B cell (primary cell): ENCODE measurements around the gene PTPRU. TPM values are rescaled to one million over a fixed set of nuclear protein-coding genes. Genes with fewer than 3 reads are reported as not detected.

Experiments
- ATAC-seq: fragments of 200-7000 bp; cut with Tn5 transposase; one replicate; pipeline ENCODE4 v1.10.0; 2021; ENCODE audit warnings: low read depth, mild to moderate bottlenecking, moderate number of reproducible peaks, moderate library complexity
- CTCF ChIA-PET: fragments of 350-600 bp; sonication (Branson Sonifier 250); formaldehyde crosslinking; loops from one replicate; lab custom pipeline; 2021; ENCODE audit warnings: antibody characterized with exemption, inconsistent platforms; lab: Charles Lee
- POLR2A ChIA-PET: fragments of 350-600 bp; sonication (Branson Sonifier 250); formaldehyde crosslinking; loops from one replicate; lab custom pipeline; 2021; ENCODE audit warnings: antibody characterized with exemption; lab: Charles Lee
- DNase-seq: peaks from one replicate; pipeline ENCODE4 v3.0.0; 2013
- H2AFZ ChIP-seq: 2 replicates; pipeline ENCODE4 v1.6.1; 2012; ENCODE audit warnings: mild to moderate bottlenecking, low read depth, low read length; ENCODE audit not compliant: insufficient read depth, poor library complexity, severe bottlenecking
- H3K27ac ChIP-seq, 2 donors: 1 replicate in 1 of 2; 2 replicates in 1 of 2; pipeline ENCODE4 v1.5.1; 2012 to 2013; ENCODE audit warnings: low read length in 2 of 2, mild to moderate bottlenecking in 2 of 2, moderate library complexity in 1 of 2
- H3K27me3 ChIP-seq, 4 experiments: fragments of 200-600 bp in 1 of 4; sonication (generic) in 1 of 4; replicated peaks in 1 of 4; 1 replicate in 2 of 4; 2 replicates in 2 of 4; pipeline versions ENCODE4 v1.6.1 to v1.7.0; 2013 to 2016; ENCODE audit warnings: low read length in 3 of 4, mild to moderate bottlenecking in 2 of 4, mixed read lengths in 1 of 4, moderate library complexity in 1 of 4; ENCODE audit not compliant: insufficient read depth in 4 of 4, control insufficient read depth in 3 of 4; ENCODE audit errors: control extremely low read depth in 1 of 4
- H3K36me3 ChIP-seq, 2 experiments: replicated peaks in 1 of 2; 1 replicate in 1 of 2; 2 replicates in 1 of 2; pipeline versions ENCODE4 v1.6.1 to v1.7.1; 2013; ENCODE audit warnings: low read length in 1 of 2; ENCODE audit not compliant: insufficient read depth in 2 of 2, control insufficient read depth in 1 of 2; ENCODE audit errors: control extremely low read depth in 1 of 2, extremely low read depth in 1 of 2
- H3K4me1 ChIP-seq, 2 donors: fragments of 200-600 bp in 1 of 2; sonication (generic) in 1 of 2; 1 replicate in 1 of 2; 2 replicates in 1 of 2; pipeline versions ENCODE4 v1.5.1 to v1.6.1; 2013 to 2017; ENCODE audit warnings: low read length in 2 of 2; ENCODE audit not compliant: control insufficient read depth in 2 of 2, insufficient read depth in 2 of 2
- H3K4me2 ChIP-seq: replicated peaks from 2 replicates; pipeline ENCODE3; 2012; ENCODE audit warnings: mild to moderate bottlenecking, low read depth, low read length; ENCODE audit not compliant: poor library complexity, severe bottlenecking
- H3K4me3 ChIP-seq, 5 experiments: fragments of 200-600 bp in 1 of 5; sonication (generic) in 1 of 5; 1 replicate in 3 of 5; 2 replicates in 2 of 5; pipeline versions ENCODE4 v1.5.1 to v1.7.0; 2011 to 2016; ENCODE audit warnings: low read length in 4 of 5, mild to moderate bottlenecking in 4 of 5, low read depth in 2 of 5, control low read depth in 1 of 5, moderate library complexity in 1 of 5; ENCODE audit not compliant: insufficient read depth in 1 of 5; ENCODE audit errors: control extremely low read depth in 1 of 5, extremely low read depth in 1 of 5
- H3K79me2 ChIP-seq: fragments of 200-600 bp; sonication (generic); one replicate; pipeline ENCODE4 v1.6.0; 2016; ENCODE audit warnings: low read length; ENCODE audit not compliant: control insufficient read depth, insufficient read depth
- H3K9ac ChIP-seq: fragments of 200-600 bp; sonication (generic); 2 replicates; pipeline ENCODE4 v1.6.1; 2017; ENCODE audit warnings: mild to moderate bottlenecking, low read length, moderate library complexity
- H3K9me3 ChIP-seq, 3 donors: one replicate each; pipeline versions ENCODE4 v1.6.1 to v1.7.1; 2013; ENCODE audit warnings: low read length in 2 of 3; ENCODE audit not compliant: control insufficient read depth in 2 of 3, insufficient read depth in 1 of 3; ENCODE audit errors: control extremely low read depth in 1 of 3
- H4K20me1 ChIP-seq: 2 replicates; pipeline ENCODE4 v1.6.0; 2012; ENCODE audit warnings: mild to moderate bottlenecking, low read length; ENCODE audit not compliant: insufficient read depth, control insufficient read depth, poor library complexity, severe bottlenecking
- H3K27ac Mint-ChIP-seq: one replicate; pipeline ENCODE4 v1.8.0; 2021; ENCODE audit warnings: mixed read lengths
- H3K27me3 Mint-ChIP-seq: one replicate; pipeline ENCODE4 v1.8.0; 2021; ENCODE audit warnings: mixed read lengths
- H3K4me1 Mint-ChIP-seq: one replicate; pipeline ENCODE4 v1.8.0; 2021; ENCODE audit warnings: mixed read lengths
- H3K4me3 Mint-ChIP-seq: one replicate; pipeline ENCODE4 v1.8.0; 2021; ENCODE audit warnings: mixed read lengths
- H3K9me3 Mint-ChIP-seq: one replicate; pipeline ENCODE4 v1.8.0; 2022; ENCODE audit warnings: mixed read lengths; ENCODE audit not compliant: insufficient read depth
- EZH2 ChIP-seq: IDR thresholded peaks from 2 replicates; pipeline ENCODE4 v1.6.1; 2012; ENCODE audit warnings: borderline replicate concordance, low read depth, mild to moderate bottlenecking, moderate library complexity, low read length; ENCODE audit not compliant: insufficient read depth, poor library complexity, severe bottlenecking
- WGBS: methylation state at CpG from one replicate; pipeline ENCODE4 v1.1.5; 2013; ENCODE audit warnings: missing lambda C conversion rate; ENCODE audit not compliant: insufficient coverage; 5-methylcytosine and 5-hydroxymethylcytosine counted together
- intact Hi-C: fragments of 100-400 bp; cut with micrococcal nuclease; formaldehyde crosslinking; loops from one replicate; pipeline ENCODE4 v1.10.0; 2022
- polyA plus RNA-seq: library from polyadenylated mRNA; depleted of rRNA; stranded (reverse); fragments of >200 nt; gene quantifications from 2 replicates; pipeline ENCODE4 v1.2.3, GENCODE V29; 2012
- total RNA-seq, 2 donors: library from RNA; stranded (reverse); fragments of 120-200 nt in 1 of 2; gene quantifications; 1 replicate in 1 of 2; 2 replicates in 1 of 2; pipeline versions ENCODE4 v1.2.3 to v1.2.4, GENCODE V29; 2013 to 2022
- TF ChIP-seq, protein P1 (sequence below): fragments of 200-600 bp; IDR thresholded peaks from one replicate; pipeline ENCODE4 v1.8.0; 2022; ENCODE audit warnings: antibody characterized with exemption, mild to moderate bottlenecking

PTPRU gene
- total and polyA plus RNA-seq, 2 donors (not counting 1 experiment from before 2014, with no cell fraction given) = 0.10 to 0.25 TPM

DNA sequence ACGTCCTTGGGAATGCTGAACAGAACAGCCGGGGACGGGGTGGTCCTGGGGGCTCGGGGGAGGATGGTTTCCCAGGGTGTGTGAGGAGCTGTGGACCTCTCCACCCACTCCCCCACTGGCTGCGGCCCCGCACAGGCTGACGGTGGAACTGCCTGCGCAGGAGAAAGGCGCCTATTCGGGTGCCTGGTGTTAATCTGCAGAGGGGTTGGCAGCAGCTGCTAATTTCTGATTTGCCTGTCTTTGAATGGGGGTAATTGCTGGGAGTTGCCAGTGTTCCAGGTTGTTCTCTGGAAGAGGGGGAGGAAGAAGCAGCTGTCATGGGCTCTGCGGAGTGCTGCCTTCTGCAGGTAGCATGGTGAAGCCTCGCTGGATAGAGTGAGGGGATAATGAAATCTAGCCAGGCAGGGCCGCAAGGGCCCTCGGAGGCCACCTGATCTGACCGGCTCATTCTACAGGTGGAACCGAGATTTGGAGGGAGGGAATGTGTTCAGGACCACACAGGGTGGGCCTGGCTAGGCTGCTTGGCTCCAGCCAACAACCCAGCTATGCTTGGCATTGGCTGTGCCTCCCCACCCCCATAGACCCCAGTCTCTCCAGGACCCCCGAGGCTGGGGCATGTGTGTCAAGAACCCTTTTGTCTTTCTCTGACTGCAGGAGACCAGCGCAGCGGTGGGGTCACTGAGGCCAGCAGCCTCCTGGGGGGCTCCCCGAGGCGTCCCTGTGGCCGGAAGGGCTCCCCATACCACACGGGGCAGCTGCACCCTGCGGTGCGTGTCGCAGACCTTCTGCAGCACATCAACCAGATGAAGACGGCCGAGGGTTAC is 67.1 kb downstream of the PTPRU start:
- H3K27me3 Mint-ChIP-seq = peaks cover 8% of the 10 kb centered on the region
- no peaks in the 10 kb centered on the region for H3K36me3 ChIP-seq
- no peak overlapping the region for H3K27ac Mint-ChIP-seq
- H3K9me3 ChIP-seq = no peaks in the 10 kb centered on the region
- peaks cover 2% of the 10 kb centered on the region for H3K9me3 Mint-ChIP-seq
- H4K20me1 ChIP-seq = no peaks in the 10 kb centered on the region
- ATAC-seq = no peak
- intact Hi-C loops = no loop called here
- H3K4me2 ChIP-seq = no peak overlapping the region
- H3K4me3 ChIP-seq = no peak overlapping the region
- H3K4me1 ChIP-seq = no peaks in the 10 kb centered on the region
- ChIA-PET POLR2A (no interaction called here), CTCF (no interaction called here)
- 90% methylated on average over 21 of the region's 28 CpGs for WGBS
- H3K4me3 Mint-ChIP-seq = no peak overlapping the region
- H3K27ac ChIP-seq = no peak overlapping the region
- H2AFZ ChIP-seq = no peak overlapping the region
- TF ChIP-seq, protein P1, sequence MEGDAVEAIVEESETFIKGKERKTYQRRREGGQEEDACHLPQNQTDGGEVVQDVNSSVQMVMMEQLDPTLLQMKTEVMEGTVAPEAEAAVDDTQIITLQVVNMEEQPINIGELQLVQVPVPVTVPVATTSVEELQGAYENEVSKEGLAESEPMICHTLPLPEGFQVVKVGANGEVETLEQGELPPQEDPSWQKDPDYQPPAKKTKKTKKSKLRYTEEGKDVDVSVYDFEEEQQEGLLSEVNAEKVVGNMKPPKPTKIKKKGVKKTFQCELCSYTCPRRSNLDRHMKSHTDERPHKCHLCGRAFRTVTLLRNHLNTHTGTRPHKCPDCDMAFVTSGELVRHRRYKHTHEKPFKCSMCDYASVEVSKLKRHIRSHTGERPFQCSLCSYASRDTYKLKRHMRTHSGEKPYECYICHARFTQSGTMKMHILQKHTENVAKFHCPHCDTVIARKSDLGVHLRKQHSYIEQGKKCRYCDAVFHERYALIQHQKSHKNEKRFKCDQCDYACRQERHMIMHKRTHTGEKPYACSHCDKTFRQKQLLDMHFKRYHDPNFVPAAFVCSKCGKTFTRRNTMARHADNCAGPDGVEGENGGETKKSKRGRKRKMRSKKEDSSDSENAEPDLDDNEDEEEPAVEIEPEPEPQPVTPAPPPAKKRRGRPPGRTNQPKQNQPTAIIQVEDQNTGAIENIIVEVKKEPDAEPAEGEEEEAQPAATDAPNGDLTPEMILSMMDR = no peak
- TF ChIP-seq EZH2 = no peak
- DNase-seq = no peak
- no peaks in the 10 kb centered on the region for H3K79me2 ChIP-seq
- H3K27me3 ChIP-seq = no peaks in the 10 kb centered on the region
- no peak overlapping the region for H3K9ac ChIP-seq
- no peaks in the 10 kb centered on the region for H3K4me1 Mint-ChIP-seq

DNA sequence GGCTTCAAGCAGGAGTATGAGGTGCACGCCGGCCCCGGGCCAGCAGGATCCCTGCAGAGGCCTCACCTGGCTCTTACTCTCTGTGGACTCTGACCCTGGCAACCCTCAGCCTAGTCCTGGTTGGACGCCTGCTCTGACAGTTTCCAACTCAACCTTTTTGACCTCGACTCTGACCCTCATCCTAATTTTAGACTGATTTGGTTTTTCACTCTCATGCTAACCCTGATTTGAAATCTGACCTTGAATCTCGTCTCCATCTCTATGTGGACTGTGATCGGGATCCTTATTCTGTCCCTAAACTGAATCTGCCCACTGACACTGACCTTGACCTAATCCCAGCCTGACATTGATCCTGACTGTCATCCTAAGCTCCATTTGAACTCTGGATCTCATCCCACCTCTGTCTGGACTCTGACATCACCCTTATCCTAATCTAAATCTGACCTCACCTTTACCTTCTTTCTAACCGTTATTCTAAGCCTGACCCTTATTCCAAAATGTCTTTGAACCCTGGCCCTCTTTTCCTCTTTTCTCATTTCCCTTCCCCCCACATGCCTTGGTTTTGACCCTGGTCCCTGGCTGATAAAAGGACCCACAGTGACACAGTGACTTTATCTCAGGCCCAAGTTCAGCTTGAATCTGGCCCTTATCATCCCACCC is 67.8 kb downstream of the PTPRU start:
- peaks cover 6% of the 10 kb centered on the region for H3K27me3 Mint-ChIP-seq
- ATAC-seq (no peak), DNase-seq (no peak)
- ChIA-PET CTCF (no interaction called here), POLR2A (no interaction called here)
- Histone ChIP-seq H3K9me3 (no peaks in the 10 kb centered on the region), H3K4me3 (no peak overlapping the region), H3K4me1 (no peaks in the 10 kb centered on the region), H4K20me1 (no peaks in the 10 kb centered on the region), H3K4me2 (no peak overlapping the region), H3K36me3 (no peaks in the 10 kb centered on the region), H3K27me3 (no peaks in the 10 kb centered on the region), H3K27ac (no peak overlapping the region), H3K9ac (no peak overlapping the region), H2AFZ (no peak overlapping the region), H3K79me2 (no peaks in the 10 kb centered on the region)
- H3K4me3 Mint-ChIP-seq = no peak overlapping the region
- peaks cover 2% of the 10 kb centered on the region for H3K9me3 Mint-ChIP-seq
- WGBS = 80% methylated on average over 8 of the region's 8 CpGs
- no peaks in the 10 kb centered on the region for H3K4me1 Mint-ChIP-seq
- intact Hi-C loops = no loop called here
- H3K27ac Mint-ChIP-seq = no peak overlapping the region
- no peak for TF ChIP-seq EZH2
- TF ChIP-seq, protein P1 = no peak
